ENCODE data around the gene RPH3AL.

RPH3AL gene

GRCh38 chr17:197352-197751 is 155.3 kb downstream of the RPH3AL start:
- no peak for FAIRE-seq
- TF ChIP-seq CTCF (IDR thresholded peaks at IDR 0.05; ENCODE audit: insufficient read depth, missing control alignments) = no peak
- no peak for DNase-seq (ENCODE audit: insufficient read length, low spot score)

- no peak for FAIRE-seq
- no peak for TF ChIP-seq CTCF (IDR thresholded peaks at IDR 0.05; ENCODE audit: insufficient read depth, missing control alignments)
- no peak for DNase-seq (ENCODE audit: insufficient read length, low spot score)
These were observed 157.6 kb downstream of the RPH3AL start for GRCh38 chr17:194828-195602.

- DNase-seq (ENCODE audit: insufficient read length, low spot score) = no peak
- no peak for FAIRE-seq
- TF ChIP-seq CTCF (IDR thresholded peaks at IDR 0.05; ENCODE audit: insufficient read depth, missing control alignments) = no peak
These were observed 158.5 kb downstream of the RPH3AL start for GRCh38 chr17:193841-194806.

- DNase-seq (ENCODE audit: insufficient read length, low spot score) = no peak
- FAIRE-seq = no peak
- no peak for TF ChIP-seq CTCF (IDR thresholded peaks at IDR 0.05; ENCODE audit: insufficient read depth, missing control alignments)
These were observed 159.2 kb downstream of the RPH3AL start for GRCh38 chr17:193426-193810.

GRCh38 chr17:192666-193425 is 159.8 kb downstream of the RPH3AL start:
- no peak for FAIRE-seq

GRCh38 chr17:189444-189843 is 163.2 kb downstream of the RPH3AL start:
- FAIRE-seq (no peak), DNase-seq (ENCODE audit: insufficient read length, low spot score) (no peak)
- TF ChIP-seq CTCF (IDR thresholded peaks at IDR 0.05; ENCODE audit: insufficient read depth, missing control alignments) = no peak

More at GRCh38 chr17:192666-193425, 159.8 kb downstream of the RPH3AL start:
- DNase-seq (ENCODE audit: insufficient read length, low spot score) = no peak
- TF ChIP-seq CTCF (IDR thresholded peaks at IDR 0.05; ENCODE audit: insufficient read depth, missing control alignments) = no peak
